Right lobe of liver (tissue), 4 donors: Measurements from ENCODE around the gene UBXN11.
"Not testable (repeated sequence)": the region's sequence is repeated elsewhere in the genome, so short reads cannot be mapped to it uniquely, and the experiment has no call there.

ENCODE experiments used
- POLR2A ChIP-seq: fragments of 450-650 bp; IDR thresholded peaks from one replicate; pipeline ENCODE4 v1.6.1; 2017; ENCODE audit warnings: antibody characterized with exemption, mild to moderate bottlenecking
- TF ChIP-seq, protein P1 (sequence below), 4 donors: fragments of 200-600 bp in 3 of 4; fragments of 450-650 bp in 1 of 4; IDR thresholded peaks; one replicate each; pipeline versions ENCODE4 v1.5.1 to v1.8.0; 2016 to 2022; ENCODE audit warnings: antibody characterized with exemption in 4 of 4, mild to moderate bottlenecking in 2 of 4
- donor health status: DM: no; HTN: no; CAD: no.
- donor health status: DM: no; HTN: no; CAD: no.
- donor health status: DM: no; HTN: yes; CAD: no.

DNA sequence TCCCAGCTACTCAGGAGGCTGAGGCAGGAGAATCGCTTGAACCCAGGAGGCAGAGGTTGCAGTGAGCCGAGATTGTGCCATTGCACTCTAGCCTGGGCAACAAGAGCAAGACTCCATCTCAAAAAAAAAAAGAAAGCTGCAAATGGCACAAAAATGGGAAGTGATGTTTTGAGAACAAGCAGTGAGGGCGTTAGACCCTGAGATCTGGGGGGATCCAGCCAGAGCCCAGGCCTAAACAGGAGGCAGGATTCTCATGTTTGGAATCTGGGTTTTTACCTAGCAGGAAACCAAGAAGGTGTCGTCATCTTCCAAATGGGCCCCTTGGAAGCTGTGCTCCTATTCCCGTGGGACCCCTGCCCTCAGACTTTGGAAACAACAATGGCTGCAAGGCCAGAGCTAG is 13.7 kb downstream of the UBXN11 start:
- TF ChIP-seq POLR2A, result not testable (repeated sequence)
- TF ChIP-seq, protein P1, sequence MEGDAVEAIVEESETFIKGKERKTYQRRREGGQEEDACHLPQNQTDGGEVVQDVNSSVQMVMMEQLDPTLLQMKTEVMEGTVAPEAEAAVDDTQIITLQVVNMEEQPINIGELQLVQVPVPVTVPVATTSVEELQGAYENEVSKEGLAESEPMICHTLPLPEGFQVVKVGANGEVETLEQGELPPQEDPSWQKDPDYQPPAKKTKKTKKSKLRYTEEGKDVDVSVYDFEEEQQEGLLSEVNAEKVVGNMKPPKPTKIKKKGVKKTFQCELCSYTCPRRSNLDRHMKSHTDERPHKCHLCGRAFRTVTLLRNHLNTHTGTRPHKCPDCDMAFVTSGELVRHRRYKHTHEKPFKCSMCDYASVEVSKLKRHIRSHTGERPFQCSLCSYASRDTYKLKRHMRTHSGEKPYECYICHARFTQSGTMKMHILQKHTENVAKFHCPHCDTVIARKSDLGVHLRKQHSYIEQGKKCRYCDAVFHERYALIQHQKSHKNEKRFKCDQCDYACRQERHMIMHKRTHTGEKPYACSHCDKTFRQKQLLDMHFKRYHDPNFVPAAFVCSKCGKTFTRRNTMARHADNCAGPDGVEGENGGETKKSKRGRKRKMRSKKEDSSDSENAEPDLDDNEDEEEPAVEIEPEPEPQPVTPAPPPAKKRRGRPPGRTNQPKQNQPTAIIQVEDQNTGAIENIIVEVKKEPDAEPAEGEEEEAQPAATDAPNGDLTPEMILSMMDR (IDR thresholded peaks at IDR 0.05), result not testable (repeated sequence)
